ENCODE results near the gene PTGDR2. TPM values are rescaled to one million over a fixed set of nuclear protein-coding genes. Genes with fewer than 3 reads are reported as not detected.

Gene PTGDR2
- total RNA-seq, 2 experiments from 2014 or later = 0.23 to 0.38 TPM

- Mint-ChIP-seq H3K27ac (peak overlapping the region; percentile 50), H3K36me3 (ENCODE audit: low read depth) (peaks cover 63% of the 10 kb centered on the region), H3K4me1 (ENCODE audit: low read depth) (peaks cover 19% of the 10 kb centered on the region), H3K9me3 (no peaks in the 10 kb centered on the region), H3K4me3 (no peak overlapping the region), H3K27me3 (no peaks in the 10 kb centered on the region)
- CTCF ChIA-PET = interaction anchor here (0.6 to 9.9 kb wide), 22 partner anchors 8 to 428 kb away, joined by 3 to 88 read pairs (median 4); partner anchors contain the start of genes CCDC86, PTGDR2 and TMEM109
- DNase-seq (no peak), ATAC-seq (no peak)
- intact Hi-C loops (cut with micrococcal nuclease) = no loop called here
- TF ChIP-seq CTCF (IDR thresholded peaks at IDR 0.05) = no peak
- POLR2A ChIA-PET = interaction anchor here (1.0 to 3.6 kb wide), 3 partner anchors 11 to 14 kb away, joined by 4 to 12 read pairs (median 4); partner anchors contain the start of gene TMEM109
These were observed 44.2 kb upstream of the PTGDR2 start for GRCh38 chr11:60899977-60900376.

GRCh38 chr11:60899046-60899936, 43.5 kb upstream of the PTGDR2 start:
- Mint-ChIP-seq H3K27ac (peak overlapping the region; percentile 35), H3K4me3 (no peak overlapping the region), H3K36me3 (ENCODE audit: low read depth) (peaks cover 64% of the 10 kb centered on the region), H3K27me3 (no peaks in the 10 kb centered on the region), H3K9me3 (no peaks in the 10 kb centered on the region), H3K4me1 (ENCODE audit: low read depth) (peaks cover 12% of the 10 kb centered on the region)
- ChIA-PET CTCF (interaction anchor here (0.6 to 9.9 kb wide), 32 partner anchors 8 to 432 kb away, joined by 3 to 88 read pairs (median 4); partner anchors contain the start of genes CCDC86, PTGDR2 and TMEM109), POLR2A (interaction anchor here (0.5 to 3.6 kb wide), 8 partner anchors 8 to 121 kb away, joined by 3 to 12 read pairs (median 4); partner anchors contain the start of genes PTGDR2 and TMEM109)
- DNase-seq (peak; percentile 44), ATAC-seq (peak; percentile 96)
- TF ChIP-seq CTCF (IDR thresholded peaks at IDR 0.05) = peak; percentile 100
- intact Hi-C loops (cut with micrococcal nuclease) = no loop called here

- CTCF ChIA-PET = interaction anchor here (1.4 to 6.5 kb wide), 4 partner anchors 8 to 122 kb away, joined by 6 to 67 read pairs (median 34); no protein-coding TSS in a partner anchor
- Mint-ChIP-seq H3K27ac (no peak overlapping the region), H3K9me3 (no peaks in the 10 kb centered on the region), H3K27me3 (no peaks in the 10 kb centered on the region), H3K4me3 (no peak overlapping the region), H3K4me1 (ENCODE audit: low read depth) (no peaks in the 10 kb centered on the region), H3K36me3 (ENCODE audit: low read depth) (peaks cover 56% of the 10 kb centered on the region)
- intact Hi-C loops (cut with micrococcal nuclease) = no loop called here
- DNase-seq (no peak), ATAC-seq (no peak)
- no peak for TF ChIP-seq CTCF (IDR thresholded peaks at IDR 0.05)
- POLR2A ChIA-PET = interaction anchor here (0.7 to 3.6 kb wide), 4 partner anchors 8 to 52 kb away, joined by 3 to 12 read pairs (median 4); no protein-coding TSS in a partner anchor
These were observed 41.7 kb upstream of the PTGDR2 start for GRCh38 chr11:60897496-60897895.

GRCh38 chr11:60895687-60896086, 39.9 kb upstream of the PTGDR2 start:
- intact Hi-C loops (cut with micrococcal nuclease) = no loop called here
- ATAC-seq = no peak
- CTCF ChIA-PET = interaction anchor here (0.7 to 2.1 kb wide), 6 partner anchors 10 to 399 kb away, joined by 3 to 19 read pairs (median 4); partner anchors contain the start of genes PRPF19 and VWCE

More at GRCh38 chr11:60895687-60896086, 39.9 kb upstream of the PTGDR2 start:
- Mint-ChIP-seq H3K36me3 (ENCODE audit: low read depth) (peaks cover 65% of the 10 kb centered on the region), H3K4me3 (no peak overlapping the region), H3K4me1 (ENCODE audit: low read depth) (no peaks in the 10 kb centered on the region), H3K27ac (no peak overlapping the region), H3K27me3 (no peaks in the 10 kb centered on the region), H3K9me3 (no peaks in the 10 kb centered on the region)
- DNase-seq = no peak
- POLR2A ChIA-PET = interaction anchor here (0.9 kb wide), 1 partner anchor 209 kb away, joined by 4 read pairs; no protein-coding TSS in a partner anchor
- no peak for TF ChIP-seq CTCF (IDR thresholded peaks at IDR 0.05)
